COR-L47 (cell line): ENCODE results near the gene TGFB1.
A peak's percentile ranks its signal among the peaks of the same experiment; 100 is the strongest.

Experiments used
- DNase-seq: peaks from one replicate; lab custom pipeline; 2025; lab: John Stamatoyannopoulos, UW

TGFB1 gene

DNA sequence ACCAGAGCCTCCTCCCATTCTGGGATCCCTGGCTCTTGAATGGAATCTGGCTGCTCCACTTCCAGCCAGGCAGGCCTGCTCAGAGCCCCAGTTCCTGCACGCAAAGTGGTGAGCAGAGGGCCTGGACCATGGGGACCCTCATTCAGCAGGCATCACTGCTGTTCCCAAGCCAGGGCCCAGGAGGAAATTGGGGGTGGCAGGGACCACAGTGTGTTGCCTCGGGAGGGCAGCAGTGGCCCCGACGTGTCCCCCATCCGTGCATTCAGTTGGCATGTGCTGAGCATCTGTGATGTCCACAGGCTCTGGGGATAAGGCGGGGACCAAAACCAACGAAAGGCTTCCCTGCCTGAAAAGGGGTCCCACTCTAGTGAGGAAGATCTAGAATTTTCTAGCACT is 32.5 kb downstream of the TGFB1 start:
- DNase-seq = no peak

GRCh38 chr19:41320568-41320967 is 33.2 kb downstream of the TGFB1 start:
- no peak for DNase-seq

- DNase-seq = no peak
Measured at GRCh38 chr19:41320185-41320518, 33.6 kb downstream of the TGFB1 start.

DNA sequence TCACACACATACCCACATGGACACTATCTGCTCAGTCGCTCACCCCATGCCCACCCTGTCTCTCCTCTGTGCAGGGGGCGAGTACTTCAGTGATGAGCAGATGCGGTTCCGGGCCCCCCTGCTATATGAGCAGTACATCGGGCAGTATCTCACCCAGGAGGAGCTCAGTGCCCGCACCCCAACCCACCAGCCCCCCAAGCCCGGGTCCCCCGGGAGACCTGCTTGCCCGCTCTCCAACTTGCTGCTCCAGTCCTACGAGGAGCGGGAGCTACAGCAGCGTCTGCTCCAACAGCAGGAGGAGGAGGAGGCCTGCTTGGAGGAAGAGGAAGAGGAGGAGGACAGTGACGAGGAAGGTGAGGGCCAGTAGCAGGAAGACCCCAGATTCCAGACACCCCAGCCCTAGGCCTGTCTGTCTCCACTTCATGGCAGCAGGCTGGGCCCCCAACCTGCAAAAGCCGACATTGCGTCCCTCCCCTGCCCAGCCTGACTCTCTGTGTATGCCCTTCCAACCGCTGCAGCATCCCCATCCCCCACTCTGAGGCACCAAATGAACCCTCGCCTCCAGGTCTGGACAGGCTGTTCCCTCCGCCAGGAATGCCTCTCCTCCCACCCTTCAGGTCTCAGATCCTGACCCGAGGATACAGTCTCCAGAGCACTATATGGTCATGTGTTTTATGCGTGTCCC is 34.1 kb downstream of the TGFB1 start:
- no peak for DNase-seq

DNA sequence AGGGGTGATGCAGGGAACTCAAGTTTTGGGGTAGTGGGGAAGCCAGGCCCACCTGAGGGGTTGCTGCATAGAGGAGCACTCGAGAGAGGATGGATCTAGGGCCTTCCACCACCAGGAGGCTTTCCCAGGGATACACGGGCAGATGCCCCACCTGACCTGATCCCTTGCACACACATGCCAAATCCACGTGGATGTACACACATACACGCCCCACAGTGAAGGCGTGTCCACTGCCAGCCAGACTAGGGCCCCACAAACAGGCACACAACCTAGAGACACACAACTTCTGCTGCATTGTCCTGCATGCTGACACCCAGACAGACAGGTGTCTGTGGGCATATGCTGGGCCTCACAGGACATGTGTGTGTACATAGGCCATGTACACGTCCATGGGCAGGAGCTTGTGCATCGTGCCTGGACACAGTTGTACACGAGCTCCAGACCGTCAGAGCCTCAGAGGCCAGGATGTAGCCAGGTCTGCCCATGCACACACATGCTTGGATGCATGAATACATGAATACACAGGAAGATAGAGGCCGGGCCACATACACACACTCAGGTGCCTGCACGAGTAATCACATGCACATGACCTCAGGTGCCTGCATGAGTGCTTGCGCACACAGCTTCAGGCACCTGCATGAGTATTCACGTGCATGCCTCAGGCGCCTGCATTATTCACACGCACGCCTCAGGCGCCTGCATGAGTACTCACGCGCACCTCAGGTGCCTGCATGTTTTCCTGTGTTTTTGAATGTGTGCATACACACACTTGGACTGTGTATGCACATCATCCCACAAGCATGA is 34.8 kb downstream of the TGFB1 start:
- no peak for DNase-seq

DNA sequence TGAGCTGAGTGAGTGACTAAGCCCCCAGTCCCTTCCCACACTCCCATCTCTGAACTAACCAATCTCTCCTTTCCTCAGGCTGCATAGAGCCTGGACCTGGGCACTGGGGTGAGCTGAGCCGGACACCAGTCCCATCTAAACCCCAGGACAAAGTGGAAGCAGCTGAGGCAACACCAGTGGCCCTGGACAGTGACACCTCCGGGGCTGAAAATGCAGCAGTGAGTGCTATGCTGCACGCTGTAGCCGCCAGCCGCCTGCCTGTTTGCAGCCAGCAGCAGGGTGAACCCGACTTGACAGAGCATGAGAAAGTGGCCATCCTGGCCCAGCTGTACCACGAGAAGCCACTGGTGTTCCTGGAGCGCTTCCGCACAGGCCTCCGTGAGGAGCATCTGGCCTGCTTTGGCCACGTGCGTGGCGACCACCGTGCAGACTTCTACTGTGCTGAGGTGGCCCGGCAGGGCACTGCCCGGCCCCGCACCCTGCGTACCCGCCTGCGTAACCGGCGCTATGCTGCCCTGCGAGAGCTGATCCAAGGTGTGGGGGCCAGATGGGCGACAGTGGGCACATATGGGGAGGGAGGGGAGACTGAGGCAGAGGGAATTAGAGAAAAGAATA is 37.3 kb downstream of the TGFB1 start:
- no peak for DNase-seq

- DNase-seq = no peak
Measured at GRCh38 chr19:41311613-41312012, 42.1 kb downstream of the TGFB1 start.

DNA sequence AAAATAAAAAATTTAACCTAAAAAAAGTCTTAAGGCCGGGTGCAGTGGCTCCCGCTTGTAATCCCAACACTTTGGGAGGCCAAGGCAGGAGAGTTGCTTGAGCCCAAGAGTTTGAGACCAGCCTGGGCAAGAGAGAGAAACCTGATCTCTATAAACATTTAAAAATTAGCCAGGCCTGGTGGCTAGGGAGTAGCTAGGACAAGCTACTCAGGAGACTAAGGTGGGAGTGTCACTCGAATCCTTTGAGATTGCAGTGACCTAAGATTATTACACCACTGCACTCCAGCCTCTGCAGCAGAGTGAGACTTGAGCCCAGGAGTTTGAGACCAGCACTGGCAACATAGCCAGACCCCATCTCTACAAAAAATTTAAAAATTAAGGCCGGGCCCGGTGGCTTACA is 42.6 kb downstream of the TGFB1 start:
- DNase-seq = no peak

- DNase-seq = peak; percentile 87
Measured at GRCh38 chr19:41310033-41310831, 43.5 kb downstream of the TGFB1 start, which contains the start of gene CCDC97. Gene CCDC97, plus strand, starts transcription at chr19:41310172. Its CDS starts 139 bp downstream, at chr19:41310311.

GRCh38 chr19:41309180-41310032 is 44.3 kb downstream of the TGFB1 start:
- DNase-seq = no peak

GRCh38 chr19:41308450-41309179 is 45.1 kb downstream of the TGFB1 start:
- peak; percentile 67 for DNase-seq

- no peak for DNase-seq
Measured at GRCh38 chr19:41307954-41308449, 45.7 kb downstream of the TGFB1 start.

DNA sequence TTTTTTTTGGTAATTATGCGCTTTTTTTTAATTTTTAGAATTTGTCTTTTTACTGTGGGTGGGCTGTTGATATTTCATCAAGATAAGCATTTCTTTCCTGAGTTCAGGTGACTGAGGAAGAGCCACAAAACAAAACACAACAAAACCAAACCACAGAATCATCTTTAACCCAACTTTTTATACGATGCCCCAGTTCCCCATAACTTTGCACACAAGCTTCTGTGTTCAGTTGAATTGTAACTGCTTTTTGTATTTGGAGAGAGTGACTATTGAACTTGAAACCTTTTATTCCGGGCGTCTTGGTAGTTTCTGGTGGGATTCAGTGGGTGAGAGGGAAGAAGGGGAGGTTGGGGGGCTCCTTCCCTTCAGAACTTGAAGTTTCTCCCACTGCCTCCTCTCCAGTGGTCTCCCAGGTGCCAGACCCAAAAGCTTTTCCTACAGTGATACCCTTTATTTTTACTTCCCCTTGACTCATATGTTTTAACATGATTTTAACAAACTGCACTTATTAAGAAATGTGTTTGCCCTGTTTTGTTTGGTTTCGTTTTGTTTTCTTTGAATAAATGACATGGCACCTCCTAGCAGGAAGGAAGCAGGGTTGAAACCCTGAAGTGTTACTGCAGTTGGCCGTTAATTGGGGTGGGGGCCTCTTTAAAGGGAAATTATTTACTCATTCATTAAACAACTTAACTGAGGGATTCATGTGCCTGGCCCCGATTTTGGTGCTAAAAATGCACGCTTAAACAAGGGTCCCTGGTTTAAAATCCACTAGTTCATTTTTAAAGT is 46.4 kb downstream of the TGFB1 start:
- DNase-seq = no peak

- DNase-seq = no peak
Measured at GRCh38 chr19:41305927-41306793, 47.6 kb downstream of the TGFB1 start.

DNA sequence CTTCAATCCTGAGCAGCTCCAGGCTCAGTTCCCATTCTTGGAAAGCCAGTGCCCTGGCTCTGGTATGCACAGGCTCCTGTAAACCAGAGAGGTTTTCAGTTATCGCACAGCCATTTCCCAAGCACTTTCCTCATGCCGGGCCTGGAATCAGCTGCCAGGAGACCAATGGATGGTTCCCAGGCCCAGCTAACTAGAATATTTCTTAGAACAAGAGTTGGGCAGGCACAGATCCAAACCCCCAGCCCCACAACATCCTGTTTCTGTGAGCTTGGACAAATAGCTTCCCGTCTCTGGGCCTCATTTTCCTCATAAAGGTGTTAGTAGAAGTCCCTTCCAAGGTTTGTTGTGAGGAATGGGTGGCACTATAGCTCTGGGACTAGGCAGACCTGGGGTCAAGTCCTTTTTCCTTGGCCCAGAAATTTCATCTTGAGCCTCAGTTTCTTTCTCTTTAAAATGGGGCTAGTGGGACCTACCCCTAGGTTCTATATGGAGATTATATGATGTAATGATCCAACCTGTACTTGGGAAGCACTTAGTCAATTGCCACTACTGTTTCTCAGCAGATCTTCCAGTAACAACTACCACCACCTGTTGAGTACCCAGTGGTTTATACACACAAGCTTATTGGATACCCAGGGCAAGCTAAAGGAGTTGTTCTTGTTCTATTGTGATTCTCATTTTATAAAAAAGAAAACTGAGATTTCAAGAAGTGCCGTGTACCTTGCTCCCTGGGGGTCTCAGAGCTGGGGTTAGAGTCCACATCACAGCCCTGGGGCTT is 48.8 kb downstream of the TGFB1 start:
- DNase-seq = no peak

DNA sequence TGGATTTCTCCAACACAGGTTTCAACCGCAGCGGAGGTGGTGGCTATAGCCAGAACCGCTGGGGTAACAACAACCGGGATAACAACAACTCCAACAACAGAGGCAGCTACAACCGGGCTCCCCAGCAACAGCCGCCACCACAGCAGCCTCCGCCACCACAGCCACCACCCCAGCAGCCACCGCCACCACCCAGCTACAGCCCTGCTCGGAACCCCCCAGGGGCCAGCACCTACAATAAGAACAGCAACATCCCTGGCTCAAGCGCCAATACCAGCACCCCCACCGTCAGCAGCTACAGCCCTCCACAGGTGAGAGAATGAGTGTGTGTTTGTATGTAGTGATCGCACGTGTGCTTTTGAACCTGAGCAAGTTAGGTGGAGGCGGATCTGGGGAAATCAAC is 49.8 kb downstream of the TGFB1 start:
- no peak for DNase-seq

DNA sequence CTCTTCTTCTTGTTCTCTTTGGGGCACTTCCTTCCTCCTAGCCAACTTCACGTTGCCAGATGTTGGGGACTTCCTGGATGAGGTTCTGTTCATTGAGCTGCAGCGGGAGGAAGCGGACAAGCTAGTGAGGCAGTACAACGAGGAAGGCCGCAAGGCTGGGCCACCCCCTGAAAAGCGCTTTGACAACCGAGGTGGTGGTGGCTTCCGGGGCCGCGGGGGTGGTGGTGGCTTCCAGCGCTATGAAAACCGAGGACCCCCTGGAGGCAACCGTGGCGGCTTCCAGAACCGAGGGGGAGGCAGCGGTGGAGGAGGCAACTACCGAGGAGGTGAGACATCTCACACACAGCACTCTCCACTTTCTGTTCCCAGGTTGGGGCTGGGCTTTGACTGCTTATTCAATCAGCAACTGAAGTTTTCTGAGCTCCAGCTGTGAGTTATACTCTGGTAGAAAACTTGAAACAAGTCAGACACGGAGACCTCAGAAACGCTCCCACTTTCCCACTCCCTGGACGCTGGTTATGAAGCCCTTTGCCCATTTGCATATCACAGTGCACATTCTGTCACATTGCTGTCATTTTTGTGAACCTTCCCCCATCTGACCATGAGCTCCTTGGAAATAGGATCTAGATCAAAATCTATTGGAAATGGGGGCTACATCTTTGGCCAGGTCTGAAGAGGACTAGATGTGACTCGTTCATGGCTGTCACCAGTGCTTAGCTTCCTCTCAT is 50.9 kb downstream of the TGFB1 start:
- no peak for DNase-seq
